HepG2 (cell line): ENCODE measurements around the gene MEGF6. TPM values are rescaled to one million over a fixed set of nuclear protein-coding genes. Genes with fewer than 3 reads are reported as not detected.

Experiments used
- DZIP1 ChIP-seq: sonication (generic); formaldehyde crosslinking; IDR thresholded peaks from 2 replicates; pipeline ENCODE4 v1.5.0; 2020; ENCODE audit warnings: mild to moderate bottlenecking, missing genetic modification reagents
- GMEB1 ChIP-seq: sonication (generic); formaldehyde crosslinking; IDR thresholded peaks from 2 replicates; pipeline ENCODE4 v1.5.1; 2020; ENCODE audit warnings: missing genetic modification reagents, mild to moderate bottlenecking, borderline replicate concordance
- ISL2 ChIP-seq: sonication (generic); formaldehyde crosslinking; IDR thresholded peaks from 2 replicates; pipeline ENCODE4 v1.5.0; 2020; ENCODE audit warnings: missing genetic modification reagents
- KDM5A ChIP-seq: fragments of 200-600 bp; sonication (generic); IDR thresholded peaks from 2 replicates; pipeline ENCODE4 v1.7.0; 2018; ENCODE audit warnings: antibody characterized with exemption, mild to moderate bottlenecking, low read length, borderline replicate concordance
- KDM6A ChIP-seq: IDR thresholded peaks from 2 replicates; pipeline ENCODE4 v1.6.1; 2016; ENCODE audit warnings: low read depth
- MIER3 ChIP-seq: IDR thresholded peaks from 2 replicates; pipeline ENCODE4 v1.6.1; 2016; ENCODE audit warnings: missing compliant biosample characterization, borderline replicate concordance
- NR2F1 ChIP-seq, 2 experiments: fragments of 450-650 bp in 1 of 2; formaldehyde crosslinking in 1 of 2; IDR thresholded peaks; 2 replicates each; pipeline versions ENCODE4 v1.5.0 to v1.6.1; 2016 to 2020; ENCODE audit warnings: mild to moderate bottlenecking in 1 of 2, missing compliant biosample characterization in 1 of 2, missing genetic modification reagents in 1 of 2, moderate library complexity in 1 of 2
- NR3C1 ChIP-seq: sonication (generic); formaldehyde crosslinking; IDR thresholded peaks from 2 replicates; pipeline ENCODE4 v1.4.0; 2020; ENCODE audit warnings: missing genetic modification reagents
- RXRB ChIP-seq: IDR thresholded peaks from 2 replicates; pipeline ENCODE4 v1.6.1; 2016; ENCODE audit warnings: borderline replicate concordance, missing genetic modification reagents, missing compliant biosample characterization
- TMF1 ChIP-seq: sonication (generic); formaldehyde crosslinking; IDR thresholded peaks from 2 replicates; pipeline ENCODE4 v1.8.1; 2022; ENCODE audit warnings: low read depth, missing genetic modification reagents
- ZC3H13 ChIP-seq: sonication (generic); formaldehyde crosslinking; IDR thresholded peaks from 2 replicates; pipeline ENCODE4 v1.8.1; 2023; ENCODE audit warnings: mild to moderate bottlenecking, missing genetic modification reagents, moderate library complexity
- ZNF230 ChIP-seq: sonication (generic); formaldehyde crosslinking; IDR thresholded peaks from 2 replicates; pipeline ENCODE4 v1.4.0; 2020; ENCODE audit warnings: mild to moderate bottlenecking, missing genetic modification reagents
- ZNF354B ChIP-seq: sonication (generic); formaldehyde crosslinking; IDR thresholded peaks from 2 replicates; pipeline ENCODE4 v1.8.0; 2022; ENCODE audit warnings: mild to moderate bottlenecking, missing genetic modification reagents
- ZNF766 ChIP-seq: sonication (generic); formaldehyde crosslinking; IDR thresholded peaks from 2 replicates; pipeline ENCODE4 v1.5.0; 2020; ENCODE audit warnings: missing genetic modification reagents, borderline replicate concordance
- ZSCAN29 ChIP-seq: sonication (generic); formaldehyde crosslinking; conservative IDR thresholded peaks from 2 replicates; pipeline ENCODE4 v1.4.0; 2020; ENCODE audit warnings: mild to moderate bottlenecking, missing genetic modification reagents
- ZSCAN31 ChIP-seq: sonication (generic); formaldehyde crosslinking; IDR thresholded peaks from 2 replicates; pipeline ENCODE4 v1.5.0; 2020; ENCODE audit warnings: low read depth, mild to moderate bottlenecking, missing genetic modification reagents
- polyA plus RNA-seq, 8 experiments: library from polyadenylated mRNA; depleted of rRNA in 3 of 8; stranded (reverse) in 7 of 8; unstranded in 1 of 8; fragments of >200 nt; fragmentation: Illumina TruSeq in 4 of 8; extraction: Trizol in 4 of 8; gene quantifications; 2 replicates each; pipeline versions ENCODE4 v1.2.1 to v1.2.3, GENCODE V29; 2011 to 2016; ENCODE audit warnings: low read depth in 4 of 8, missing spikeins in 1 of 8, mixed read lengths in 1 of 8; ENCODE audit not compliant: insufficient read depth in 1 of 8
- total RNA-seq, 5 experiments: library from RNA; depleted of rRNA; stranded (reverse); fragments of >200 nt; fragmentation: Illumina TruSeq; extraction: Trizol; gene quantifications; 2 replicates each; pipeline ENCODE4 v1.2.3, GENCODE V29; 2016; ENCODE audit warnings: low read depth in 1 of 5

Gene MEGF6
- total and polyA plus RNA-seq, 2 of the 13 experiments (the other 11 are each of a cell fraction or from before 2014, with no cell fraction given), result 1.9 TPM

GRCh38 chr1:3624200-3625136 is 13.2 kb upstream of the MEGF6 start, which contains the start of gene TPRG1L (continued):
- TF ChIP-seq ZNF766 (peak; percentile 76; the same call in 1 of the 2 replicates), GMEB1 (CRISPR knock-in tag) (peak; percentile 92), NR3C1 (CRISPR knock-in tag) (no peak), RXRB (CRISPR knock-in tag) (peak; percentile 27; the same call in 1 of the 2 replicates), ZNF230 (CRISPR knock-in tag) (no peak), KDM5A (peak; percentile 82), KDM6A (CRISPR knock-in tag) (no peak), ISL2 (CRISPR knock-in tag) (0 out of 2 replicates have a peak, but pooled peaks have one; percentile 26), ZSCAN31 (CRISPR knock-in tag) (no peak), ZSCAN29 (no peak), DZIP1 (CRISPR knock-in tag) (peak; percentile 79; the same call in 1 of the 2 replicates), ZC3H13 (CRISPR knock-in tag) (peak; percentile 73; the same call in 1 of the 2 replicates), ZNF354B (CRISPR knock-in tag) (no peak), NR2F1 (CRISPR knock-in tag; IDR thresholded peaks at IDR 0.05) (no peak), TMF1 (no peak), MIER3 (peak; percentile 10; the same call in 1 of the 2 replicates)
